HG03196 (cell line): ENCODE results near the gene MOCS3.
"Not testable (repeated sequence)": the region's sequence is repeated elsewhere in the genome, so short reads cannot be mapped to it uniquely, and the experiment has no call there.

Experiments
- ATAC-seq: cut with Tn5 transposase; IDR thresholded peaks from one replicate; pipeline ENCODE4 v1.9.1; 2021; ENCODE audit not compliant: unreplicated experiment

The MOCS3 gene

GRCh38 chr20:50931306-50932015 lies 27.2 kb upstream of the MOCS3 start, which contains the start of gene ADNP:
ADNP (minus strand) TSS chr20:50931437; CDS start chr20:50903996, 27,441 bp downstream.
- ATAC-seq = peak; percentile 55

GRCh38 chr20:50932016-50932485 lies 26.6 kb upstream of the MOCS3 start:
- no peak for ATAC-seq

- ATAC-seq = no peak
These were observed 25.8 kb upstream of the MOCS3 start for GRCh38 chr20:50932691-50933280.

DNA sequence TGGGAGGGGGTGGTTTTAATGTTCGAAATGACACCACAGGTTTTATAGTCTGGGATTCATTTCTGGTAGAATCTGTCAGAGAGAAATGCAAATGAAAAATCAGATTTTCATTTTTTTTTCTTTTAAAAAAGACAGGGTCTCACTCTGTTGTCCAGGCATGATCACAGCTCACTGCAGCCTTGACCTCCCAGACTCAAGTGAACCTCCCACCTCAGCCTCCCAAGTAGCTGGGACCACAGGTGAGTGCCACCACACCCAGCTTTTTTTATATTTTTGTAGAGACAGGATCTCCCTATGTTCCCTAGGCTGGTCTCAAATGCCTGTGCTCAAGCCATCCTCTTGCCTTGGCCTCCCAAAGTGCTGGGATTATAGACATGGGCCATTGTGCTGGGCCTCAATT lies 25.0 kb upstream of the MOCS3 start:
- no peak for ATAC-seq

DNA sequence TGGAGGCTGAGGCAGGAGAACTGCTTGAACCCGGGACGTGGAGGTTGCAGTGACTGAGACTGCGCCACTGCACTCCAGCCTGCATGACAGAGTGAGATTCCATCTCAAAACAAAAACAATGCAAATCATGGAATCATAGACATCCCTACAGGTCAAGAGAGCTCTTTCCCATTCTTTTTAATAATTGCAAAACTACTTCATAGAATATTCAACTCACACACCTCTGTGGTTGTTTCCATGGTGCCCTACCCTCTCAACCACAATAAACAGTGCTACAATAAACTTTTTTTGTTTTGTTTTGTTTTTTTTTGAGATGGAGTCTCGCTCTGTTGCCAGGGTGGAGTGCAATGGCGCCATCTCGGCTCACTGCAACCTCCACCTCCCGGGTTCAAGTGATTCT lies 15.5 kb upstream of the MOCS3 start:
- no peak for ATAC-seq

- no peak for ATAC-seq
These were observed 10.4 kb upstream of the MOCS3 start for GRCh38 chr20:50948132-50948785.

DNA sequence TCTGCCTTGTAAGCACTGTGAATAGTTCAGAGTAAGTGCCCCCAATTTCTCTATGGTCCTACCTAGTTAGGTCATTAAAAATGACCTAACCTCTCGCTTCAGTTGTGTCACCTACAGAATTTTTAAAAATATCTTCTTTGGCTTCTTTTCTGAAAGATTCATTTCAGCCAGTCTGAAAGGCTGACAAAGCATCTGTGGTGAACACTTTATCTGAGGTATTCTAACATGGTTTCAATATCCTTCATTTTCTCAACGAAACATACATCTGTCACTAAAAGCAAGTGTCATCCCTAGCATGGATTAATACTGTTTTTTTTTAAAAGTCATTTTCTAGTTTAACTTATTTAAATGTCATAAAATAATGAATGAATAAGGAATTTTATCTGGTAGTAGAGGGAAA lies 5.4 kb upstream of the MOCS3 start:
- ATAC-seq = no peak

DNA sequence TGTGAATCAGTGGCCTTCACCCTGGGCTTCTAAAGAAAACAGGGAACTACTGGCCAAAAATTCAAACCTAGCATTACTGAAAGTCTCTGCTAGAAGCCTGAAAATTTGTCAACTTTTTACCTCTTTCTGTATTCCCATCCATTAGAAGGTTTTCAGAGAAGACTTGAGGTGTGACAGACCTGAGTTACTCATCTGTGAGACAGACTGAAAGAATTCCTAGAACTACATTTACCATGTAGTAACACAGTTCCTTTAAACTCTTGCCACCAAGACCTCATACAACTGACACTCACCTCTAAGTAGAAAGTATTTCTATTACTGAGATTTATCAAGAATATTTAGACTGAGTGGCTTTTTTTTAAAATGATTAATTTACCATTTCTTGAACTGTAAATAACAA lies 4.8 kb upstream of the MOCS3 start:
- ATAC-seq = no peak

GRCh38 chr20:50957276-50957675 lies 1.3 kb upstream of the MOCS3 start:
- no peak for ATAC-seq

- ATAC-seq = peak; percentile 79
These were observed 612 bp upstream of the MOCS3 start, which contains the start of gene DPM1 for GRCh38 chr20:50957798-50958614. DPM1 (minus strand) TSS chr20:50958532; CDS start chr20:50958523, 9 bp downstream.

- no peak for ATAC-seq
These were observed 1.0 kb downstream of the MOCS3 start for GRCh38 chr20:50959543-50960126.

GRCh38 chr20:50967586-50967985 lies 9.0 kb downstream of the MOCS3 start:
- ATAC-seq = no peak

GRCh38 chr20:50968289-50968688 lies 9.7 kb downstream of the MOCS3 start:
- no peak for ATAC-seq

- no peak for ATAC-seq
These were observed 10.8 kb downstream of the MOCS3 start for GRCh38 chr20:50969435-50969834.

DNA sequence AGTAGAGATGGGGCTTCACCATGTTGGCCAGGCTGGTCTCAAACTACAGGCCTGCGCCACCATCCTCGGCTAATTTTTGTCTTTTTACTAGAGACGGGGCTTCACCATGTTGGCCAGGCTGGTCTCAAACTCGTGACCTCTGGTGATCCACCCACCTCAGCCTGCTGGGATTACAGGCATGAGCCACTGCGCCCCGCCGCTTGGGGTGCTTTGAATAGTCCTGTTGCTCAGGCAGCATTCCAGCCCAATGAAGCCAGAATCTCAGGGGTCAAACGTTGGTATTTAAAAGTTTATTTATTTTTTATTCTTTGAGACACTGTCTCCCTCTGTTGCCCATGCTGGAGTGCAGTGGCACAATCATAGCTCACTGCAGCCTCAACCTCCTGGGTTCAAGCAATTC lies 11.3 kb downstream of the MOCS3 start:
- no peak for ATAC-seq

DNA sequence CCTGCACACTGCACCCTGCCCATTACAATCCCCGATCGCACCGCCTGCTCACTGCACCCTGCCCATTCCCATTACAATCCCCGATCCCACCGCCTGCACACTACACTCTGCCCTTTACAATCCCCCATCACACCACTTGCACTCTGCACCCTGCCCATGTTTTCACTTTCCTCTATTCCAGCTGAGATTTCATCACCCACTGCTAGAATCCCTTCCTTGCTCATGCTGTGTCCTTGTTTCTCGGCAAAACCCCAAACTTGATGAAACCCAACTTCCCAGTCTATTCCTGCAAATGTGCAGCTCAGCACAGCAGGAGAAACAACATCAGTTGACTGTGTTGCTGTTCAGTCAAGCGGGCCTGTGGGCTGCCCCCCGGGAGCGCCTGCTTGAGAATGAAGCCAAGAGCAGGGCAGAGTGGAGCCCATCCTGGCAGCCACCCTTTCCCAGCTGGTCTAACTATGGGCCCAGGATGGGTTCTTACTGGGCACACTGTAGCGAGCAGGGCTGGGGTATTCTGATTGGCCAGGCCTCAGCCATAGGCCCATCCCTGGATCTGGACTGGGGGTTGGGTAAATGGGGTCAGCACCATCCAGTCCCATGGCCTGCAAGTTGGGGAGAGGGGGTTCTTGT lies 17.2 kb downstream of the MOCS3 start:
- ATAC-seq = no peak

GRCh38 chr20:50977066-50978021 lies 18.7 kb downstream of the MOCS3 start:
- ATAC-seq = no peak

GRCh38 chr20:50978533-50978932 lies 19.9 kb downstream of the MOCS3 start:
- ATAC-seq = not testable (repeated sequence)

DNA sequence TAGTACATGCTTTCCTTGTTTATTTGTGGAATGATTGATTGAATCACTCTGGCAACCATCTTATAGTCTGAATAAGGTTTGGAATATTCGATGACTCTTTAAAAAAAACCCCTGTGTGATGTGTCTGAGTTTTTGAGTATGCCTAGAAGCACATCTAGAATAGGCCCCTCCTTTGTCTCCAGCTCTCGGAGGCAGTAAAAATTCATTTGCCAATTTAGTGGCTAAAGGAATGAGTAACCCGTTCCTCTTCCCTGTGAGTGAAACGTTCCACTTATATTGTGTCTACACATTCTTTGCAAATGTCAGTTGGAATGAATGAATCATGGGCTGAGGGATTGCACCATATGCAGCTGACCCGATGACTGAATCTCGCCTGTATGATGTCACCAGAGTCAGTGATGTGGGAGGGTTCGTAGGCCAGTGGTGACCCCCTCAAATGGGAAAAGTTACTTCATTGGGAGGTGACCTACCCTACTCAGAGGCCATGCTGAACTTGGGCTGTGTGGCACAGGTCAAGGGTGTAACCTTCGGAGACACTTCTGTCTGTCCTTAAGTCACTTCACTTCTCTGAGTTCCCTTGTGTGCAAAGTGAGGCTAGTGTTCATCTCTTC lies 21.6 kb downstream of the MOCS3 start:
- ATAC-seq = no peak
